Measurements from ENCODE around the gene PKD2. TPM values are rescaled to one million over a fixed set of nuclear protein-coding genes. Genes with fewer than 3 reads are reported as not detected.

PKD2 gene
- 120 and 153 TPM in 2 replicates for total RNA-seq (ENCODE audit: low replicate concordance)

GRCh38 chr4:88007304-88008121 lies at the start of gene PKD2:
Gene PKD2 (plus strand): TSS chr4:88007635. CDS start chr4:88007734, 99 bp downstream.

GRCh38 chr4:87975466-87975865 lies 32.0 kb upstream of the PKD2 start, which contains the start of gene SPP1:
Gene SPP1 (plus strand): TSS chr4:87975714. CDS start chr4:87976896, 1,182 bp downstream.

Other genes starting within 250 kb of the PKD2 start
- gene IBSP, start 208.1 kb upstream of the PKD2 start, total RNA-seq (ENCODE audit: low replicate concordance), result 0.90 TPM in 1 of 2 replicates, not detected in the other
- gene MEPE, start 174.7 kb upstream of the PKD2 start, total RNA-seq (ENCODE audit: low replicate concordance), result not detected in 2 replicates
- 0.15 and 0.23 TPM in 2 replicates for gene SPP1, start 31.9 kb upstream of the PKD2 start, total RNA-seq (ENCODE audit: low replicate concordance)
- 0.47 and 3.4 TPM in 2 replicates for gene ABCG2, start 151.0 kb downstream of the PKD2 start, total RNA-seq (ENCODE audit: low replicate concordance)